GM12878 (cell line): ENCODE data around the gene PPM1E.

ENCODE experiments used
- E2F8 ChIP-seq: fragments of 450-650 bp; IDR thresholded peaks from 2 replicates; pipeline ENCODE4 v1.6.1; 2018; ENCODE audit warnings: mild to moderate bottlenecking, low read depth, moderate library complexity; ENCODE audit not compliant: partially characterized antibody
- EZH2 ChIP-seq: IDR thresholded peaks from 2 replicates; pipeline ENCODE4 v1.6.1; 2012; ENCODE audit warnings: low read depth, mild to moderate bottlenecking, control low read depth, inconsistent platforms, low read length, borderline replicate concordance; ENCODE audit not compliant: control insufficient read depth
- IRF3 ChIP-seq: fragments of 450-650 bp; IDR thresholded peaks from 2 replicates; pipeline ENCODE4 v1.6.1; 2014; ENCODE audit warnings: mild to moderate bottlenecking
- JUNB ChIP-seq: IDR thresholded peaks from 2 replicates; pipeline ENCODE4 v1.6.1; 2016; ENCODE audit warnings: antibody characterized with exemption, mild to moderate bottlenecking
- PBX3 ChIP-seq: IDR thresholded peaks from 2 replicates; pipeline ENCODE4 v1.6.1; 2011; ENCODE audit warnings: mild to moderate bottlenecking, low read depth, low read length, moderate library complexity; ENCODE audit not compliant: insufficient replicate concordance
- POLR2A ChIP-seq: IDR thresholded peaks from 2 replicates; pipeline ENCODE4 v1.6.1; 2011; ENCODE audit warnings: low read depth, mild to moderate bottlenecking, low read length
- SREBF2 ChIP-seq: IDR thresholded peaks from 2 replicates; pipeline ENCODE4 v1.6.1; 2012; ENCODE audit warnings: mild to moderate bottlenecking, low read length
- TF ChIP-seq, protein P1 (sequence below): IDR thresholded peaks from 2 replicates; pipeline ENCODE4 v1.6.1; 2012; ENCODE audit warnings: mild to moderate bottlenecking, low read depth, low read length
- TF ChIP-seq, protein P2 (sequence below): IDR thresholded peaks from 2 replicates; pipeline ENCODE4 v1.6.1; 2012; ENCODE audit warnings: low read depth, low read length, improper control_type of control experiment
- TF ChIP-seq, protein P3 (sequence below): fragments of 450-650 bp; conservative IDR thresholded peaks from 2 replicates; pipeline ENCODE4 v1.6.1; 2017; ENCODE audit warnings: mild to moderate bottlenecking, moderate library complexity

DNA sequence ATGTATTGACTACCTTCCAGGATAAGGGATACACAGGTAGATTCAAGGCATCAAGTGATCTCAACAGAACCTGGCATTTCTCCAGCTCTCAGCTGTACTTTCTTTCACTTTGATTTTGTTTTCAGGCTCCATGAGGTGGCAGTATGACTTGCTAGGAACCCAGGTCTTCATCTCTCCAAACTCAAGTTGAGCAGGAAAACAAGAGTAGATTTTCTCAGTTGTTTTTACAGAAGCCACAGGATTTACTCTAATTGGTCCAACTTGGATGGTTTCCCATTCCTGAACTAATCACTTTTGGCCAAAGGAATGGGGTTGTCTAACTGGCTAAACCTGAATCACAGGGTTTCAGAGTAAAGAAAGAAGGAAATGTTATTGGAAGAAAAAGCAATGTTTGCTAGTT is 204.4 kb downstream of the PPM1E start:
- TF ChIP-seq, protein P1, sequence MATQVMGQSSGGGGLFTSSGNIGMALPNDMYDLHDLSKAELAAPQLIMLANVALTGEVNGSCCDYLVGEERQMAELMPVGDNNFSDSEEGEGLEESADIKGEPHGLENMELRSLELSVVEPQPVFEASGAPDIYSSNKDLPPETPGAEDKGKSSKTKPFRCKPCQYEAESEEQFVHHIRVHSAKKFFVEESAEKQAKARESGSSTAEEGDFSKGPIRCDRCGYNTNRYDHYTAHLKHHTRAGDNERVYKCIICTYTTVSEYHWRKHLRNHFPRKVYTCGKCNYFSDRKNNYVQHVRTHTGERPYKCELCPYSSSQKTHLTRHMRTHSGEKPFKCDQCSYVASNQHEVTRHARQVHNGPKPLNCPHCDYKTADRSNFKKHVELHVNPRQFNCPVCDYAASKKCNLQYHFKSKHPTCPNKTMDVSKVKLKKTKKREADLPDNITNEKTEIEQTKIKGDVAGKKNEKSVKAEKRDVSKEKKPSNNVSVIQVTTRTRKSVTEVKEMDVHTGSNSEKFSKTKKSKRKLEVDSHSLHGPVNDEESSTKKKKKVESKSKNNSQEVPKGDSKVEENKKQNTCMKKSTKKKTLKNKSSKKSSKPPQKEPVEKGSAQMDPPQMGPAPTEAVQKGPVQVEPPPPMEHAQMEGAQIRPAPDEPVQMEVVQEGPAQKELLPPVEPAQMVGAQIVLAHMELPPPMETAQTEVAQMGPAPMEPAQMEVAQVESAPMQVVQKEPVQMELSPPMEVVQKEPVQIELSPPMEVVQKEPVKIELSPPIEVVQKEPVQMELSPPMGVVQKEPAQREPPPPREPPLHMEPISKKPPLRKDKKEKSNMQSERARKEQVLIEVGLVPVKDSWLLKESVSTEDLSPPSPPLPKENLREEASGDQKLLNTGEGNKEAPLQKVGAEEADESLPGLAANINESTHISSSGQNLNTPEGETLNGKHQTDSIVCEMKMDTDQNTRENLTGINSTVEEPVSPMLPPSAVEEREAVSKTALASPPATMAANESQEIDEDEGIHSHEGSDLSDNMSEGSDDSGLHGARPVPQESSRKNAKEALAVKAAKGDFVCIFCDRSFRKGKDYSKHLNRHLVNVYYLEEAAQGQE: no peak
- TF ChIP-seq E2F8 (no peak), EZH2 (no peak), SREBF2 (no peak), IRF3 (no peak), POLR2A (no peak), PBX3 (no peak), JUNB (no peak)
- TF ChIP-seq, protein P2, sequence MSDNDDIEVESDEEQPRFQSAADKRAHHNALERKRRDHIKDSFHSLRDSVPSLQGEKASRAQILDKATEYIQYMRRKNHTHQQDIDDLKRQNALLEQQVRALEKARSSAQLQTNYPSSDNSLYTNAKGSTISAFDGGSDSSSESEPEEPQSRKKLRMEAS: no peak
- TF ChIP-seq, protein P3, sequence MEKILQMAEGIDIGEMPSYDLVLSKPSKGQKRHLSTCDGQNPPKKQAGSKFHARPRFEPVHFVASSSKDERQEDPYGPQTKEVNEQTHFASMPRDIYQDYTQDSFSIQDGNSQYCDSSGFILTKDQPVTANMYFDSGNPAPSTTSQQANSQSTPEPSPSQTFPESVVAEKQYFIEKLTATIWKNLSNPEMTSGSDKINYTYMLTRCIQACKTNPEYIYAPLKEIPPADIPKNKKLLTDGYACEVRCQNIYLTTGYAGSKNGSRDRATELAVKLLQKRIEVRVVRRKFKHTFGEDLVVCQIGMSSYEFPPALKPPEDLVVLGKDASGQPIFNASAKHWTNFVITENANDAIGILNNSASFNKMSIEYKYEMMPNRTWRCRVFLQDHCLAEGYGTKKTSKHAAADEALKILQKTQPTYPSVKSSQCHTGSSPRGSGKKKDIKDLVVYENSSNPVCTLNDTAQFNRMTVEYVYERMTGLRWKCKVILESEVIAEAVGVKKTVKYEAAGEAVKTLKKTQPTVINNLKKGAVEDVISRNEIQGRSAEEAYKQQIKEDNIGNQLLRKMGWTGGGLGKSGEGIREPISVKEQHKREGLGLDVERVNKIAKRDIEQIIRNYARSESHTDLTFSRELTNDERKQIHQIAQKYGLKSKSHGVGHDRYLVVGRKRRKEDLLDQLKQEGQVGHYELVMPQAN: no peak
